ENCODE results near the gene HOXC9. TPM values are rescaled to one million over a fixed set of nuclear protein-coding genes. Genes with fewer than 3 reads are reported as not detected.

The HOXC9 gene
- total and polyA plus RNA-seq, 3 experiments from 2014 or later = not detected

GRCh38 chr12:54010053-54010971 is 10.4 kb downstream of the HOXC9 start:
- Mint-ChIP-seq H3K4me3 (peak overlapping the region in 5 of 7 donors; percentile 23 to 65 (median 43)), H3K27me3 (peaks cover 79 to 99% of the 10 kb centered on the region in 2 donors), H3K27ac (peak overlapping the region in 1 of 8 donors; percentile 18), H3K4me1 (peaks cover 30 to 57% (median 31%) of the 10 kb centered on the region in 3 donors), H3K9me3 (peaks cover 0 to 2% (median 0%) of the 10 kb centered on the region in 5 donors), H3K36me3 (no peaks in the 10 kb centered on the region)
- CTCF ChIA-PET = interaction anchor here (6.6 to 15.2 kb wide), 3 partner anchors 180 to 205 kb away, joined by 51 to 216 read pairs (median 95); partner anchors contain the start of gene SMUG1
- DNase-seq = no peak
- POLR2A ChIA-PET = no interaction called here
- Histone ChIP-seq H3K27ac (ENCODE audit: low read depth, low read length) (no peak overlapping the region), H3K36me3 (ENCODE audit: insufficient read depth, low read length) (no peaks in the 10 kb centered on the region), H3K9me3 (ENCODE audit: low read length) (no peaks in the 10 kb centered on the region), H3K4me1 (ENCODE audit: insufficient read depth, low read length) (peaks cover 30% of the 10 kb centered on the region), H3K27me3 (ENCODE audit: insufficient read depth, low read length, poor library complexity, severe bottlenecking) (peaks cover 81% of the 10 kb centered on the region), H3K4me3 (ENCODE audit: low read length) (no peak overlapping the region)

- Mint-ChIP-seq H3K27ac (peak overlapping the region in 2 of 8 donors; percentile 2 to 18), H3K4me1 (peaks cover 28 to 49% (median 29%) of the 10 kb centered on the region in 3 donors), H3K4me3 (peak overlapping the region in 4 of 7 donors; percentile 20 to 52 (median 35)), H3K27me3 (peaks cover 79 to 98% of the 10 kb centered on the region in 2 donors), H3K36me3 (no peaks in the 10 kb centered on the region), H3K9me3 (peaks cover 0 to 2% (median 0%) of the 10 kb centered on the region in 5 donors)
- Histone ChIP-seq H3K4me1 (ENCODE audit: insufficient read depth, low read length) (peaks cover 29% of the 10 kb centered on the region), H3K27ac (ENCODE audit: low read depth, low read length) (no peak overlapping the region), H3K36me3 (ENCODE audit: insufficient read depth, low read length) (no peaks in the 10 kb centered on the region), H3K9me3 (ENCODE audit: low read length) (no peaks in the 10 kb centered on the region), H3K4me3 (ENCODE audit: low read length) (no peak overlapping the region), H3K27me3 (ENCODE audit: insufficient read depth, low read length, poor library complexity, severe bottlenecking) (peaks cover 81% of the 10 kb centered on the region)
- no peak for DNase-seq
- CTCF ChIA-PET = interaction anchor here (6.7 to 15.2 kb wide), 2 partner anchors 194 to 204 kb away, joined by 51 to 216 read pairs; no protein-coding TSS in a partner anchor
- POLR2A ChIA-PET = no interaction called here
Observed at GRCh38 chr12:54010972-54011664, 11.2 kb downstream of the HOXC9 start.

GRCh38 chr12:54011665-54012532 is 11.9 kb downstream of the HOXC9 start:
- peak overlapping the region in 2 of 8 donors; percentile 2 to 42 for H3K27ac Mint-ChIP-seq
- Histone ChIP-seq H3K27me3 (ENCODE audit: insufficient read depth, low read length, poor library complexity, severe bottlenecking) (peaks cover 75% of the 10 kb centered on the region), H3K27ac (ENCODE audit: low read depth, low read length) (no peak overlapping the region), H3K9me3 (ENCODE audit: low read length) (no peaks in the 10 kb centered on the region), H3K4me1 (ENCODE audit: insufficient read depth, low read length) (peaks cover 23% of the 10 kb centered on the region), H3K4me3 (ENCODE audit: low read length) (no peak overlapping the region), H3K36me3 (ENCODE audit: insufficient read depth, low read length) (no peaks in the 10 kb centered on the region)
- ChIA-PET CTCF (interaction anchor here (1.1 to 15.2 kb wide), 3 partner anchors 180 to 193 kb away, joined by 4 to 216 read pairs (median 5); no protein-coding TSS in a partner anchor), POLR2A (no interaction called here)
- no peak for DNase-seq
- H3K4me3 Mint-ChIP-seq = peak overlapping the region in 2 of 7 donors; percentile 31 to 41
- peaks cover 0 to 2% (median 0%) of the 10 kb centered on the region in 5 donors for H3K9me3 Mint-ChIP-seq
- peaks cover 23 to 49% (median 24%) of the 10 kb centered on the region in 3 donors for H3K4me1 Mint-ChIP-seq
- peaks cover 77 to 96% of the 10 kb centered on the region in 2 donors for H3K27me3 Mint-ChIP-seq
- no peaks in the 10 kb centered on the region for H3K36me3 Mint-ChIP-seq

GRCh38 chr12:54012631-54013409 is 12.9 kb downstream of the HOXC9 start:
- DNase-seq = no peak
- H3K27me3 ChIP-seq (ENCODE audit: insufficient read depth, low read length, poor library complexity, severe bottlenecking) = peaks cover 70% of the 10 kb centered on the region
- no peaks in the 10 kb centered on the region for H3K9me3 ChIP-seq (ENCODE audit: low read length)
- H3K36me3 Mint-ChIP-seq = no peaks in the 10 kb centered on the region
- H3K27me3 Mint-ChIP-seq = peaks cover 78 to 96% of the 10 kb centered on the region in 2 donors
- H3K4me1 ChIP-seq (ENCODE audit: insufficient read depth, low read length) = peaks cover 28% of the 10 kb centered on the region
- H3K9me3 Mint-ChIP-seq = peaks cover 0 to 2% (median 0%) of the 10 kb centered on the region in 5 donors
- H3K27ac Mint-ChIP-seq = no peak overlapping the region
- H3K4me1 Mint-ChIP-seq = peaks cover 30 to 53% (median 31%) of the 10 kb centered on the region in 3 donors
- no peaks in the 10 kb centered on the region for H3K36me3 ChIP-seq (ENCODE audit: insufficient read depth, low read length)
- CTCF ChIA-PET = interaction anchor here (0.8 to 1.5 kb wide), 3 partner anchors 179 to 201 kb away, joined by 3 to 5 read pairs (median 4); no protein-coding TSS in a partner anchor
- no peak overlapping the region for H3K27ac ChIP-seq (ENCODE audit: low read depth, low read length)
- H3K4me3 ChIP-seq (ENCODE audit: low read length) = no peak overlapping the region
- H3K4me3 Mint-ChIP-seq = peak overlapping the region in 1 of 7 donors; percentile 32
- POLR2A ChIA-PET = no interaction called here

- no peak overlapping the region for H3K27ac ChIP-seq (ENCODE audit: low read depth, low read length)
- H3K9me3 ChIP-seq (ENCODE audit: low read length) = no peaks in the 10 kb centered on the region
- no peak for DNase-seq
- ChIA-PET CTCF (interaction anchor here (0.9 to 3.8 kb wide), 5 partner anchors 8 to 194 kb away, joined by 3 to 24 read pairs (median 3); partner anchors contain the start of gene HOXC5), POLR2A (no interaction called here)
- Mint-ChIP-seq H3K27ac (peak overlapping the region in 2 of 8 donors; percentile 25 to 43), H3K36me3 (no peaks in the 10 kb centered on the region), H3K9me3 (peaks cover 0 to 2% (median 0%) of the 10 kb centered on the region in 5 donors), H3K4me1 (peaks cover 26 to 48% (median 27%) of the 10 kb centered on the region in 3 donors), H3K27me3 (peaks cover 72 to 82% of the 10 kb centered on the region in 2 donors), H3K4me3 (peak overlapping the region in 2 of 7 donors; percentile 14 to 25)
- no peaks in the 10 kb centered on the region for H3K36me3 ChIP-seq (ENCODE audit: insufficient read depth, low read length)
- H3K4me1 ChIP-seq (ENCODE audit: insufficient read depth, low read length) = peaks cover 23% of the 10 kb centered on the region
- H3K4me3 ChIP-seq (ENCODE audit: low read length) = no peak overlapping the region
- peaks cover 63% of the 10 kb centered on the region for H3K27me3 ChIP-seq (ENCODE audit: insufficient read depth, low read length, poor library complexity, severe bottlenecking)
Observed at GRCh38 chr12:54014377-54015017, 14.5 kb downstream of the HOXC9 start.

GRCh38 chr12:54015018-54015931 is 15.3 kb downstream of the HOXC9 start:
- peaks cover 0 to 2% (median 0%) of the 10 kb centered on the region in 5 donors for H3K9me3 Mint-ChIP-seq
- no peak for DNase-seq
- no peak overlapping the region for H3K27ac Mint-ChIP-seq
- H3K36me3 Mint-ChIP-seq = no peaks in the 10 kb centered on the region
- Histone ChIP-seq H3K36me3 (ENCODE audit: insufficient read depth, low read length) (no peaks in the 10 kb centered on the region), H3K4me3 (ENCODE audit: low read length) (no peak overlapping the region), H3K9me3 (ENCODE audit: low read length) (no peaks in the 10 kb centered on the region), H3K27me3 (ENCODE audit: insufficient read depth, low read length, poor library complexity, severe bottlenecking) (peaks cover 60% of the 10 kb centered on the region), H3K4me1 (ENCODE audit: insufficient read depth, low read length) (peaks cover 18% of the 10 kb centered on the region), H3K27ac (ENCODE audit: low read depth, low read length) (no peak overlapping the region)
- POLR2A ChIA-PET = interaction anchor here (0.6 kb wide), 1 partner anchor 30 kb away, joined by 4 read pairs; no protein-coding TSS in a partner anchor
- peaks cover 72 to 81% of the 10 kb centered on the region in 2 donors for H3K27me3 Mint-ChIP-seq
- H3K4me3 Mint-ChIP-seq = peak overlapping the region in 3 of 7 donors; percentile 14 to 32 (median 25)
- peaks cover 24 to 46% (median 30%) of the 10 kb centered on the region in 3 donors for H3K4me1 Mint-ChIP-seq
- CTCF ChIA-PET = interaction anchor here (0.9 to 3.8 kb wide), 6 partner anchors 9 to 199 kb away, joined by 3 to 24 read pairs (median 4); partner anchors contain the start of gene HOXC5

Measured in CD8-positive, alpha-beta memory T cell (primary cell).